SK-N-MC (cell line): Measurements from ENCODE around the gene FCGBP.

ENCODE experiments used
- FOXP2 ChIP-seq: optimal IDR thresholded peaks from 2 replicates; pipeline ENCODE3; 2011; ENCODE audit warnings: mild to moderate bottlenecking, moderate library complexity; ENCODE audit not compliant: insufficient read depth; ENCODE audit errors: extremely low read length, control extremely low read depth
- POLR2AphosphoS5 ChIP-seq: IDR thresholded peaks from 2 replicates; pipeline ENCODE4 v1.6.1; 2012; ENCODE audit warnings: mild to moderate bottlenecking, low read depth, low read length, borderline replicate concordance

DNA sequence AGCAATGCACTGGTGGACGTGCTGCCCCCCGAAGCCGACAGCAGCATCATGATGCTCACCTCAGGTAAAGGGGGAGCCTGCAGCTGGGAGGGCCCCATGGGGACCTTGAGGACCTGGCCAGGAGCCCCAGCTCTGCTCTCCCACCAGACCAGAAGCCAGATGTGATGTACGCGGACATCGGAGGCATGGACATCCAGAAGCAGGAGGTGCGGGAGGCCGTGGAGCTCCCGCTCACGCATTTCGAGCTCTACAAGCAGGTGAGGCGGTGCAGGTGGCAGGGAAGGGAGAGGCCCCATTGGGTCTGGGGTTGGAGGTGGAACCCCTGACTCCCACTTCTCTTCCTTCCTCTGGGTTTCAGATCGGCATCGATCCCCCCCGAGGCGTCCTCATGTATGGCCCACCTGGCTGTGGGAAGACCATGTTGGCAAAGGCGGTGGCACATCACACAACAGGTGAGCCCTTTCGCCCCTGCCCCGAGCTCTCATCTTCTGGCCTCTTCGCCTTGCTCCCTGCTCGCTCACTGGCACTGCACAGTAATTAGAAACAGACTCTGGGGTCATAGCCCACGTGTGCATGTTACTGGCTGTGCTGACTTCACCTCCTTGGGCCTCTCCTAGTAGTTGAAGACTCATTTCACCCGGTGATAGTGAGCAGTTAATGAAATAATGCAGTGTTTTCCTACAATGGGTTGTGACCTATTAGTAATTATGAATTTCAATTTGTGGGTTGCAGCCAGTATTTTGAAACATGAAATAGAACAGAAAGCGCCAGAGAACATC is 40.1 kb upstream of the FCGBP start:
- TF ChIP-seq FOXP2, result no peak
- TF ChIP-seq POLR2AphosphoS5, result no peak
